IPS-20b (cell line): ENCODE results near the gene TLR7.

Source experiments
- H3K27ac ChIP-seq: one replicate; pipeline ENCODE4 v1.5.1; 2013; ENCODE audit warnings: low read length
- H3K27me3 ChIP-seq: 2 replicates; pipeline ENCODE4 v1.6.1; 2013; ENCODE audit warnings: mild to moderate bottlenecking, low read length, inconsistent platforms; ENCODE audit not compliant: insufficient read depth
- H3K36me3 ChIP-seq: 2 replicates; pipeline ENCODE4 v1.6.1; 2013; ENCODE audit warnings: low read depth, mild to moderate bottlenecking, inconsistent platforms, low read length, moderate library complexity; ENCODE audit not compliant: insufficient read depth
- H3K4me1 ChIP-seq: 2 replicates; pipeline ENCODE4 v1.6.1; 2013; ENCODE audit warnings: mild to moderate bottlenecking, control low read depth, inconsistent platforms, low read length, moderate library complexity; ENCODE audit not compliant: insufficient read depth
- H3K4me3 ChIP-seq: 2 replicates; pipeline ENCODE4 v1.5.1; 2013; ENCODE audit warnings: mild to moderate bottlenecking, low read length, inconsistent platforms
- H3K9ac ChIP-seq: 2 replicates; pipeline ENCODE4 v1.6.1; 2013; ENCODE audit warnings: low read depth, mild to moderate bottlenecking, inconsistent platforms, low read length, moderate library complexity
- H3K9me3 ChIP-seq: 2 replicates; pipeline ENCODE4 v1.6.1; 2013; ENCODE audit warnings: mild to moderate bottlenecking, low read depth, low read length, inconsistent platforms; ENCODE audit not compliant: insufficient read depth

The TLR7 gene

GRCh38 chrX:12911122-12911470, 44.2 kb downstream of the TLR7 start:
- Histone ChIP-seq H3K27me3 (no peaks in the 10 kb centered on the region), H3K36me3 (no peaks in the 10 kb centered on the region), H3K4me1 (no peaks in the 10 kb centered on the region), H3K27ac (no peak overlapping the region), H3K9me3 (no peaks in the 10 kb centered on the region), H3K9ac (no peak overlapping the region), H3K4me3 (no peak overlapping the region)

DNA sequence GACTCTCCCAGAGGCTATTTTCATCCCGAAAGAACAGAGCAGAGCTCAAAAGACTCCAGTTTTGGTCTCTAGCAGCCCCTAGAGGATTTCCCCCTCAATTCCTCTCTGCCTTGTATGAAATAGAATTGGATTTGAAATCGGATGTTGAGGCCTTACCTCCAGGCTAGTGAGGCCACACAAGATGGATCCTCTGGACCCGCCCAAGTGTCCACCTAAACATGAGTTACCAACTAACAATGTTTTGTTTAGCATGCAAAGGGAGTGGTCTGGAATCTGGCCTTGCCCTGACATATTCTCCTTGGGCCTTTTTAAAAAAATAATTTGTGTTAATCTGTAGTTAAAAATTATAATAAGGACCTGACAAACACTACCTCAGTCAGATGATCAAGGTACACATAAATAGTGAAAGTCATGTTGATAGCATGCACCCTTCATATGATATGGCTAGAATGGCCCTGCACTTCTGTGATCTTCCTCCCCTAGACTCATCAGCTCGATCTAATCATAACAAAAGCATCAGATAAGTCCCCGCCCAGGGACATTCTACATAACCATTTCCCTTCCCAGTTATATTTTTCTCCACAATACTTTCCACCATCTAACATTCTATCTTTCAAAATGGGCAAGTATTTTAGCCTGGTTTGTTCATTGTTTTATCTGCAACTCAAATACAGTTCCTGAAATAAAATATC, 46.1 kb downstream of the TLR7 start:
- H3K4me3 ChIP-seq, result no peak overlapping the region
- H3K9me3 ChIP-seq, result no peaks in the 10 kb centered on the region
- H3K9ac ChIP-seq, result no peak overlapping the region
- H3K27ac ChIP-seq, result no peak overlapping the region
- H3K27me3 ChIP-seq, result no peaks in the 10 kb centered on the region
- H3K36me3 ChIP-seq, result no peaks in the 10 kb centered on the region
- no peaks in the 10 kb centered on the region for H3K4me1 ChIP-seq

- H3K4me3 ChIP-seq, result no peak overlapping the region
- no peaks in the 10 kb centered on the region for H3K36me3 ChIP-seq
- no peak overlapping the region for H3K9ac ChIP-seq
- H3K9me3 ChIP-seq, result no peaks in the 10 kb centered on the region
- H3K27ac ChIP-seq, result no peak overlapping the region
- H3K27me3 ChIP-seq, result no peaks in the 10 kb centered on the region
- no peaks in the 10 kb centered on the region for H3K4me1 ChIP-seq
Measured at GRCh38 chrX:12917753-12918152, 50.9 kb downstream of the TLR7 start.

GRCh38 chrX:12919051-12919450, 52.2 kb downstream of the TLR7 start:
- no peaks in the 10 kb centered on the region for H3K27me3 ChIP-seq

GRCh38 chrX:12919620-12920019, 52.7 kb downstream of the TLR7 start:
- Histone ChIP-seq H3K9me3 (no peaks in the 10 kb centered on the region), H3K9ac (no peak overlapping the region), H3K36me3 (no peaks in the 10 kb centered on the region), H3K27me3 (no peaks in the 10 kb centered on the region), H3K4me1 (no peaks in the 10 kb centered on the region), H3K4me3 (no peak overlapping the region), H3K27ac (no peak overlapping the region)

More at GRCh38 chrX:12919051-12919450, 52.2 kb downstream of the TLR7 start:
- Histone ChIP-seq H3K9me3 (no peaks in the 10 kb centered on the region), H3K36me3 (no peaks in the 10 kb centered on the region), H3K4me1 (no peaks in the 10 kb centered on the region), H3K4me3 (no peak overlapping the region), H3K27ac (no peak overlapping the region), H3K9ac (no peak overlapping the region)

DNA sequence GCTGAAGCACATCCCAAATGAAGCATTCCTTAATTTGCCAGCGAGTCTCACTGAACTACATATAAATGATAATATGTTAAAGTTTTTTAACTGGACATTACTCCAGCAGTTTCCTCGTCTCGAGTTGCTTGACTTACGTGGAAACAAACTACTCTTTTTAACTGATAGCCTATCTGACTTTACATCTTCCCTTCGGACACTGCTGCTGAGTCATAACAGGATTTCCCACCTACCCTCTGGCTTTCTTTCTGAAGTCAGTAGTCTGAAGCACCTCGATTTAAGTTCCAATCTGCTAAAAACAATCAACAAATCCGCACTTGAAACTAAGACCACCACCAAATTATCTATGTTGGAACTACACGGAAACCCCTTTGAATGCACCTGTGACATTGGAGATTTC, 54.1 kb downstream of the TLR7 start:
- no peaks in the 10 kb centered on the region for H3K9me3 ChIP-seq
- H3K27ac ChIP-seq, result no peak overlapping the region
- H3K9ac ChIP-seq, result no peak overlapping the region
- no peaks in the 10 kb centered on the region for H3K27me3 ChIP-seq
- no peaks in the 10 kb centered on the region for H3K4me1 ChIP-seq
- no peak overlapping the region for H3K4me3 ChIP-seq
- no peaks in the 10 kb centered on the region for H3K36me3 ChIP-seq

- Histone ChIP-seq H3K27me3 (no peaks in the 10 kb centered on the region), H3K9me3 (no peaks in the 10 kb centered on the region), H3K36me3 (no peaks in the 10 kb centered on the region), H3K27ac (no peak overlapping the region), H3K4me1 (no peaks in the 10 kb centered on the region), H3K9ac (no peak overlapping the region), H3K4me3 (no peak overlapping the region)
Measured at GRCh38 chrX:12921886-12922598, 55.2 kb downstream of the TLR7 start.

DNA sequence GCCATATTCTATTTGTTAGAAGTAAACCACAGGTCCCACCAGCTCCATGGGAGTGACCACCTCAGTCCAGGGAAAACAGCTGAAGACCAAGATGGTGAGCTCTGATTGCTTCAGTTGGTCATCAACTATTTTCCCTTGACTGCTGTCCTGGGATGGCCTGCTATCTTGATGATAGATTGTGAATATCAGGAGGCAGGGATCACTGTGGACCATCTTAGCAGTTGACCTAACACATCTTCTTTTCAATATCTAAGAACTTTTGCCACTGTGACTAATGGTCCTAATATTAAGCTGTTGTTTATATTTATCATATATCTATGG, 55.7 kb downstream of the TLR7 start:
- no peaks in the 10 kb centered on the region for H3K27me3 ChIP-seq
- no peak overlapping the region for H3K4me3 ChIP-seq
- no peaks in the 10 kb centered on the region for H3K4me1 ChIP-seq
- H3K36me3 ChIP-seq, result no peaks in the 10 kb centered on the region
- H3K27ac ChIP-seq, result no peak overlapping the region
- H3K9me3 ChIP-seq, result no peaks in the 10 kb centered on the region
- H3K9ac ChIP-seq, result no peak overlapping the region

DNA sequence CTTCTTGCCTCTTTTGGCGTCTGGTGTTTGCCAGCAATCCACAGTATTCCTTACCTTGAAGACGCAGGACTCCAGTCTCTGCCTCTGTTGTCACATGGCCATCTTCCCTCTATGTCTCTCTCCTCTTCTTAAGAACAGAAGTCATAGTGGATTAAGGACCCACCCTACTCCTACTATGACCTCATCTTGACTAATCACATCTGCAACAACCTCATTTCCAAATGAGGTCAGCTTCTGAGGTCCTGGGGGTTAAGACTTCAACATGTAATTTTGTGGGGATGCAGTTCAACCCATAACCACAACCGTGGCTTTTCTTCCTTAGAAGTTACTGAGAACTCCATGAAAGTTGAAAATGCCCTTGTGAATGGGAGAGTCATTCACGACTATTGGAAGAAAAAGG, 62.8 kb downstream of the TLR7 start:
- Histone ChIP-seq H3K27me3 (no peaks in the 10 kb centered on the region), H3K9ac (no peak overlapping the region), H3K36me3 (no peaks in the 10 kb centered on the region), H3K4me3 (no peak overlapping the region), H3K9me3 (no peaks in the 10 kb centered on the region), H3K4me1 (no peaks in the 10 kb centered on the region), H3K27ac (no peak overlapping the region)

DNA sequence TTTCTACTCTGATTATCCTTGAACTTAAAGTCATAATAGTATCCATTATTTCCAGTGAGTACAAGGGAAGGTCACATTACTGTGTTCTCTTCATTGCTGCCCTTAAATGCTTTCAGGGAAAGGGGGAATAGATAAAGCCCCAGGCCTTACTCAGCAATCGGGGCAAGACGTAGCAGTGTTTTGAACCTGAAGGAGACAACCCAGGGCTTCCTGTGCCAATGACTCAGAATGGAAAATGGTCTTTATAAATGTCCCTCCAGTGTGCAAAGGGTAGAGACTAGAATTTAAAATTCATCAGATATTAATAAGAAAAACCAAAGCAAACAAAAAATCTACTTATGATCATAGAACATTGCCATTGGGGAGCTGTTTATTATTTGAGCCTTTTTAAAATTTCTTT, 63.3 kb downstream of the TLR7 start:
- H3K4me1 ChIP-seq, result no peaks in the 10 kb centered on the region
- H3K36me3 ChIP-seq, result no peaks in the 10 kb centered on the region
- H3K27ac ChIP-seq, result no peak overlapping the region
- H3K9ac ChIP-seq, result no peak overlapping the region
- no peaks in the 10 kb centered on the region for H3K9me3 ChIP-seq
- H3K27me3 ChIP-seq, result no peaks in the 10 kb centered on the region
- H3K4me3 ChIP-seq, result no peak overlapping the region

- Histone ChIP-seq H3K27ac (no peak overlapping the region), H3K9ac (no peak overlapping the region), H3K27me3 (no peaks in the 10 kb centered on the region), H3K4me3 (no peak overlapping the region), H3K36me3 (no peaks in the 10 kb centered on the region), H3K4me1 (no peaks in the 10 kb centered on the region), H3K9me3 (peaks cover 14% of the 10 kb centered on the region; the same call in 1 of the 2 replicates)
Measured at GRCh38 chrX:12932244-12932643, 65.4 kb downstream of the TLR7 start.

DNA sequence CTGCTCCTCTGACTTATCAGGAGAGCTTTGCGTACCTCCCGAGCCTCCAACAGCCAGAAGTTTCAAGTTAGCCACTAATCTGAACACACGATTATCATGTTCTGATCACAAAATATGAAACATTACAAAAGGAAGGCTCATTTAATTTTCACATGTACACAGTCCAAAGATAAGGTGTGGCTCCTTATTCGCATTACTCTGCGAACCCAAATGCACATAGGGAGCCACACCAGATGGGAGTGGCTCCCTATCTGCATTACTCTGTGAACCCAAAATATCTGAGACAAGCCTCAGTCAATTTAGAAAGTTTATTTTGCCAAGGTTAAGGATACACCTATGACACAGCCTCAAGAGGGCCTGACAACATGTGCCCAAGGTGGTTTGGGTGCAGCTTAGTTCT, 68.0 kb downstream of the TLR7 start:
- no peaks in the 10 kb centered on the region for H3K36me3 ChIP-seq
- H3K4me1 ChIP-seq, result no peaks in the 10 kb centered on the region
- H3K4me3 ChIP-seq, result no peak overlapping the region
- H3K9ac ChIP-seq, result no peak overlapping the region
- no peaks in the 10 kb centered on the region for H3K27me3 ChIP-seq
- H3K9me3 ChIP-seq, result peaks cover 14% of the 10 kb centered on the region; the same call in 1 of the 2 replicates
- H3K27ac ChIP-seq, result no peak overlapping the region
